NT2/D1 (cell line): ENCODE results near the gene CD52.

Experiments used
- DNase-seq: peaks from one replicate; pipeline ENCODE4 v3.0.0-alpha.2; 2011; ENCODE audit warnings: low read depth, low spot score
- H3K27me3 ChIP-seq: 2 replicates; pipeline ENCODE4 v1.6.0; 2011; ENCODE audit warnings: mild to moderate bottlenecking; ENCODE audit not compliant: insufficient read length, insufficient read depth
- H3K36me3 ChIP-seq: 2 replicates; pipeline ENCODE4 v1.6.1; 2011; ENCODE audit warnings: mild to moderate bottlenecking, low read length, mixed read lengths; ENCODE audit not compliant: insufficient read depth, insufficient read length
- H3K4me1 ChIP-seq: 2 replicates; pipeline ENCODE4 v1.5.1; 2011; ENCODE audit not compliant: insufficient read depth, insufficient read length
- H3K4me3 ChIP-seq: 2 replicates; pipeline ENCODE4 v1.5.1; 2011; ENCODE audit warnings: low read depth; ENCODE audit not compliant: insufficient read length
- H3K9ac ChIP-seq: 2 replicates; pipeline ENCODE4 v1.6.0; 2011; ENCODE audit warnings: low read depth; ENCODE audit not compliant: insufficient read length
- H3K9me3 ChIP-seq: 2 replicates; pipeline ENCODE4 v1.5.1; 2011; ENCODE audit warnings: mild to moderate bottlenecking, low read length; ENCODE audit not compliant: insufficient read depth
- SUZ12 ChIP-seq: IDR thresholded peaks from 2 replicates; pipeline ENCODE4 v1.6.1; 2011; ENCODE audit not compliant: insufficient read length, insufficient read depth; ENCODE audit errors: extremely low read depth
- YY1 ChIP-seq: IDR thresholded peaks from 2 replicates; pipeline ENCODE4 v1.6.1; 2011; ENCODE audit not compliant: insufficient read length, insufficient read depth
- ZNF274 ChIP-seq: IDR thresholded peaks from 2 replicates; pipeline ENCODE4 v1.6.1; 2011; ENCODE audit warnings: mild to moderate bottlenecking, low read depth, low read length

CD52 gene

GRCh38 chr1:26281091-26281958, 36.4 kb upstream of the CD52 start:
- DNase-seq: no peak
- Histone ChIP-seq H3K27me3 (no peaks in the 10 kb centered on the region), H3K9me3 (no peaks in the 10 kb centered on the region), H3K4me3 (peak overlapping the region; percentile 1), H3K9ac (peak overlapping the region; percentile 57), H3K4me1 (peaks cover 42% of the 10 kb centered on the region), H3K36me3 (peaks cover 57% of the 10 kb centered on the region)
- TF ChIP-seq YY1: no peak
- no peak for TF ChIP-seq ZNF274
- TF ChIP-seq SUZ12: no peak

GRCh38 chr1:26281971-26282370, 35.8 kb upstream of the CD52 start:
- H3K36me3 ChIP-seq: peaks cover 50% of the 10 kb centered on the region
- no peaks in the 10 kb centered on the region for H3K9me3 ChIP-seq
- DNase-seq: peak; percentile 63
- peak overlapping the region; percentile 57 for H3K9ac ChIP-seq
- no peaks in the 10 kb centered on the region for H3K27me3 ChIP-seq
- no peak overlapping the region for H3K4me3 ChIP-seq
- no peak for TF ChIP-seq SUZ12
- no peak for TF ChIP-seq YY1
- TF ChIP-seq ZNF274: no peak
- peaks cover 39% of the 10 kb centered on the region for H3K4me1 ChIP-seq

GRCh38 chr1:26282401-26282918, 35.3 kb upstream of the CD52 start:
- Histone ChIP-seq H3K36me3 (peaks cover 45% of the 10 kb centered on the region), H3K4me3 (no peak overlapping the region), H3K27me3 (no peaks in the 10 kb centered on the region), H3K9me3 (no peaks in the 10 kb centered on the region), H3K4me1 (peaks cover 39% of the 10 kb centered on the region), H3K9ac (peak overlapping the region; percentile 57)
- no peak for DNase-seq
- no peak for TF ChIP-seq YY1
- TF ChIP-seq SUZ12: no peak
- no peak for TF ChIP-seq ZNF274

GRCh38 chr1:26283279-26283853, 34.4 kb upstream of the CD52 start:
- Histone ChIP-seq H3K36me3 (peaks cover 36% of the 10 kb centered on the region), H3K4me1 (peaks cover 39% of the 10 kb centered on the region), H3K27me3 (no peaks in the 10 kb centered on the region), H3K4me3 (no peak overlapping the region), H3K9me3 (no peaks in the 10 kb centered on the region), H3K9ac (no peak overlapping the region)
- TF ChIP-seq YY1 (no peak), SUZ12 (no peak), ZNF274 (no peak)
- DNase-seq: no peak

GRCh38 chr1:26283871-26284596, 33.7 kb upstream of the CD52 start:
- TF ChIP-seq SUZ12 (no peak), ZNF274 (no peak), YY1 (no peak)
- Histone ChIP-seq H3K4me1 (peaks cover 39% of the 10 kb centered on the region), H3K9ac (no peak overlapping the region), H3K36me3 (peaks cover 30% of the 10 kb centered on the region), H3K4me3 (no peak overlapping the region), H3K9me3 (no peaks in the 10 kb centered on the region), H3K27me3 (no peaks in the 10 kb centered on the region)
- DNase-seq: no peak

GRCh38 chr1:26284597-26285347, 33.0 kb upstream of the CD52 start:
- peaks cover 40% of the 10 kb centered on the region for H3K4me1 ChIP-seq
- TF ChIP-seq ZNF274: no peak
- no peak for TF ChIP-seq SUZ12
- TF ChIP-seq YY1: no peak
- no peaks in the 10 kb centered on the region for H3K9me3 ChIP-seq
- no peaks in the 10 kb centered on the region for H3K27me3 ChIP-seq
- DNase-seq: no peak
- H3K9ac ChIP-seq: peak overlapping the region; percentile 46
- H3K4me3 ChIP-seq: no peak overlapping the region
- H3K36me3 ChIP-seq: peaks cover 35% of the 10 kb centered on the region
